Loucy (cell line): Measurements from ENCODE around the gene RNF125.

Source experiments
- EZH2phosphoT487 ChIP-seq: fragments of 200-600 bp; IDR thresholded peaks from 2 replicates; pipeline ENCODE4 v1.6.1; 2018; ENCODE audit warnings: antibody characterized with exemption, mild to moderate bottlenecking, moderate library complexity, borderline replicate concordance
- TF ChIP-seq, protein P1 (sequence below): fragments of 200-600 bp; sonication (generic); conservative IDR thresholded peaks from 2 replicates; pipeline ENCODE4 v1.5.1; 2014; ENCODE audit warnings: mild to moderate bottlenecking, antibody characterized with exemption, low read length

DNA sequence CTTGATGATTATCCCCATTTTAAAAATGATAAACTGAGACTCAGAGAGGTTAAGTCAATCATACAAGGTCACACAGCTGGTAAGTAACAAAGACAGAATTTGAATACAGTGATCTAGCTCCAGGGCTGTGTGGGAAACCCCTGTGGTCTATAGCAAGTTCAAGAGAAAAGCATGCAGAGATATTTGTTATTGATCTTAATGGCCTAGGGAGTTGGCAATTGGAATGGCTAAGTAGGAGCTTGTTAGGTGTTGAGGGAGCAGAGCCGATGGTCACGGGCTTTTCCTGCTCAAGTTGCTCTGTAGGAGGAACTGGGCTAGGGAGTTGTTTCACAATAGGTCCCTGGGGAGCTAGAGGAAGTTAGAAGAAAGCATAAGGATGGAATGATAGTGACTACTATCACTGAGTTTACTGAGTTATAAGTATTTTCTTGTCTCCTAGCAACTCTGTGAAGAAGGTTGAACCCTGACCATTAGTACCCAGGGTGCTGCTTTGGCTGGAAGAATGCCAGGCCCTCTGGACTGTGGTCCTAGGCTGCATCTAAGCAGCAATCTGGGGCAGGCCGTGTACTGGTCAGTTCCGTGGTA lies 30.0 kb downstream of the RNF125 start:
- TF ChIP-seq, protein P1, sequence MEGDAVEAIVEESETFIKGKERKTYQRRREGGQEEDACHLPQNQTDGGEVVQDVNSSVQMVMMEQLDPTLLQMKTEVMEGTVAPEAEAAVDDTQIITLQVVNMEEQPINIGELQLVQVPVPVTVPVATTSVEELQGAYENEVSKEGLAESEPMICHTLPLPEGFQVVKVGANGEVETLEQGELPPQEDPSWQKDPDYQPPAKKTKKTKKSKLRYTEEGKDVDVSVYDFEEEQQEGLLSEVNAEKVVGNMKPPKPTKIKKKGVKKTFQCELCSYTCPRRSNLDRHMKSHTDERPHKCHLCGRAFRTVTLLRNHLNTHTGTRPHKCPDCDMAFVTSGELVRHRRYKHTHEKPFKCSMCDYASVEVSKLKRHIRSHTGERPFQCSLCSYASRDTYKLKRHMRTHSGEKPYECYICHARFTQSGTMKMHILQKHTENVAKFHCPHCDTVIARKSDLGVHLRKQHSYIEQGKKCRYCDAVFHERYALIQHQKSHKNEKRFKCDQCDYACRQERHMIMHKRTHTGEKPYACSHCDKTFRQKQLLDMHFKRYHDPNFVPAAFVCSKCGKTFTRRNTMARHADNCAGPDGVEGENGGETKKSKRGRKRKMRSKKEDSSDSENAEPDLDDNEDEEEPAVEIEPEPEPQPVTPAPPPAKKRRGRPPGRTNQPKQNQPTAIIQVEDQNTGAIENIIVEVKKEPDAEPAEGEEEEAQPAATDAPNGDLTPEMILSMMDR, result no peak
- TF ChIP-seq EZH2phosphoT487, result no peak
